GM18907 (cell line): Measurements from ENCODE around the gene TP53TG3E.
"Not testable (repeated sequence)": the region's sequence is repeated elsewhere in the genome, so short reads cannot be mapped to it uniquely, and the experiment has no call there.

Source experiments
- ATAC-seq: cut with Tn5 transposase; IDR thresholded peaks from one replicate; pipeline ENCODE4 v1.9.1; 2021; ENCODE audit warnings: mild to moderate bottlenecking, moderate library complexity; ENCODE audit not compliant: unreplicated experiment

Gene TP53TG3E

DNA sequence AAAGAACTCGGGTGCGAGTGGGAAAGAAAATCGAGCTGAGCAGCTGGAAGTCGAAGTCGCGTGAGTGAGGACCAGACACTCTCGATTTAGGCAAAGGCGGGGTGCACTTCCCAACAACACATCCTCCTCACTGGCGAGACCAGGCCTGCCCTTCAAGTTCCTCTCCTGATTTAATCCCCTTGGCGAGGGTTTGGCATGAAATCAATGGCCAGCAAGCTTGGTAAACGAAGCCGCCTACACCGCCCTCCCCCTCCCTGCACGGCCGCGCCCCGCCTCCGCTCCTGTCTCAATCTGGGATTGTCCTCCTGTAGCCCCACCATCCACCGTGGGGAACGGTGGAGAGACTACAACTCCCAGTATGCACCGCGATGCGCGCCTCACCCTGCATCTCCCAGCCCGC, at the start of gene TP53TG3E:
Gene TP53TG3E (plus strand): TSS at position 301 of the 400 bp plus-strand sequence. CDS start 68 bp downstream, at position 369.
- ATAC-seq = not testable (repeated sequence)

DNA sequence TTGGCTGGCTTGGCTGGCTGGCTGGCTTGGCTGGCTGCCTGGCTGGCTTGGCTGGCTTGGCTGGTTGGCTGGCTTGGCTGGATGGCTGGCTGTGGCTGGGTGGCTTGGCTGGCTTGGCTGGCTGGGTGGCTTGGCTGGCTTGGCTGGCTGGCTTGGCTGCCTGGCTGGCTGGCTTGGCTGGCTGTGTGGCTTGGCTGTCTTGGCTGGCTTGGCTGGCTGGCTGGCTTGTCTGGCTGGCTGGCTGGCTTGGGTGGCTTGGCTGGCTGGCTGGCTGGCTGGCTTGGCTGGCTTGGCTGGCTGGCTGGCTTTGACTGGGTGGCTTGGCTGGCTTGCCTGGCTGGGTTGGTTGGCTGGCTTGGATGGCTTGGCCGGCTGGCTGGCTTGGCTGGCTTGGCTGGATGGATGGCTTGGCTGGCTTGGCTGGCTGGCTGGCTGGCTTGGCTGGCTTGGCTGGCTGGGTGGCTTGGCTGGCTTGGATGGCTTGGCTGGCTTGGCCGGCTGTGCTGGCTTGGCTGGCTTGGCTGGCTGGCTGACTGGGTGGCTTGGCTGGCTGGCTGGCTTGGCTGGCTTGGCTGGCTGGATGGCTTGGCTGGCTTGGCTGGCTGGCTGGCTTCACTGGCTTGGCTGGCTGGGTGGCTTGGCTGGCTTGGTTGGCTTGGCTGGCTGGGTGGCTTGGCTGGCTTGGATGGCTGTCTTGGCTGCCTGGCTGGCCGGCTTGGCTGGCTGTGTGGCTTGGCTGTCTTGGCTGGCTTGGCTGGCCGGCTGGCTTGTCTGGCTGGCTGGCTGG, 32.3 kb downstream of the TP53TG3E start:
- ATAC-seq = not testable (repeated sequence)

DNA sequence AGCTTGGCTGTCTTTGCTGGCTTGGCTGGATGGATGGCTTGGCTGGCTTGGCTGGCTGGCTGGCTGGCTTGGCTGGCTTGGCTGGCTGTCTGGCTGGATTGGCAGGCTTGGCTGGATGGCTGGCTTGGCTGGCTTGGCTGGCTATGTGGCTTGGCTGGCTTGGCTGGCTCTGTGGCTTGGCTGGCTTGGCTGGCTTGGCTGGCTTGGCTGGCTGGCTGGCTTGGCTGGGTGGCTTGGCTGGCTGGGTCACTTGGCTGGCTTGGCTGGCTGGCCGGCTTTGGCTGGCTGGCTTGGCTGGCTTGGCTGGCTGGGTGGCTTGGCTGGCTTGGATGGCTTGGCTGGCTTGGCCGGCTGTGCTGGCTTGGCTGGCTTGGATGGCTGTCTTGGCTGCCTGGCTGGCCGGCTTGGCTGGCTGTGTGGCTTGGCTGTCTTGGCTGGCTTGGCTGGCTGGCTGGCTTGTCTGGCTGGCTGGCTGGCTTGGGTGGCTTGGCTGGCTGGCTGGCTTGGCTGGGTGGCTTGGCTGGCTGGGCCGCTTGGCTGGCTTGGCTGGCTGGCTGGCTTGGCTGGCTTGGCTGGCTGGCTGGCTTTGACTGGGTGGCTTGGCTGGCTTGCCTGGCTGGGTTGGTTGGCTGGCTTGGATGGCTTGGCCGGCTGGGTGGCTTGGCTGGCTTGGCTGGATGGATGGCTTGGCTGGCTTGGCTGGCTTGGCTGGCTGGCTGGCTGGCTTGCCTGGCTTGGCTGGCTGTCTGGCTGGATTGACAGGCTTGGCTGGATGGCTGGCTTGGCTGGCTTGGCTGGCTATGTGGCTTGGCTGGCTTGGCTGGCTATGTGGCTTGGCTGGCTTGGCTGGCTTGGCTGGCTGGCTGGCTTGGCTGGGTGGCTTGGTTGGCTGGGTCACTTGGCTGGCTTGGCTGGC, 33.8 kb downstream of the TP53TG3E start:
- ATAC-seq = not testable (repeated sequence)

GRCh38 chr16:33338543-33338951, 34.4 kb downstream of the TP53TG3E start:
- not testable (repeated sequence) for ATAC-seq

DNA sequence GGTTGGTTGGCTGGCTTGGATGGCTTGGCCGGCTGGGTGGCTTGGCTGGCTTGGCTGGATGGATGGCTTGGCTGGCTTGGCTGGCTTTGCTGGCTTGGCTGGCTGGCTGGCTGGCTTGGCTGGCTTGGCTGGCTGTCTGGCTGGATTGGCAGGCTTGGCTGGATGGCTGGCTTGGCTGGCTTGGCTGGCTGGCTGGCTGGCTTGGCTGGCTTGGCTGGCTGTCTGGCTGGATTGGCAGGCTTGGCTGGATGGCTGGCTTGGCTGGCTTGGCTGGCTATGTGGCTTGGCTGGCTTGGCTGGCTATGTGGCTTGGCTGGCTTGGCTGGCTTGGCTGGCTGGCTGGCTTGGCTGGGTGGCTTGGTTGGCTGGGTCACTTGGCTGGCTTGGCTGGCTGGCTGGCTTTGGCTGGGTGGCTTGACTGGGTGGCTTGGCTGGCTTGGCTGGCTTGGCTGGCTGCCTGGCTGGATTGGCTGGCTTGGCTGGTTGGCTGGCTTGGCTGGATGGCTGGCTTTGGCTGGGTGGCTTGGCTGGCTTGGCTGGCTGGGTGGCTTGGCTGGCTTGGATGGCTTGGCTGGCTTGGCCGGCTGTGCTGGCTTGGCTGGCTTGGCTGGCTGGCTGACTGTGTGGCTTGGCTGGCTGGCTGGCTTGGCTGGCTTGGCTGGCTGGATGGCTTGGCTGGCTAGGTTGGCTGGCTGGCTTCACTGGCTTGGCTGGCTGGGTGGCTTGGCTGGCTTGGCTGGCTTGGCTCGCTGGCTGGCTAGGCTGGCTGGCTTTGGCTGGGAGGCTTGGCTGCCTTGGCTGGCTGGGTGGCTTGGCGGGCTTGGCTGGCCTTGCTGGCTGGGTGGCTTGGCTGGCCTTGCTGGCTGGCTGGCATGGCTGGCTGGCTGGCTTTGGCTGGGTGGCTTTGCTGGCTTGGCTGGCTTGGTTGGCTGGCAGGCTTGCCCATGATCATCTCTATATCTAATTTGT, 35.3 kb downstream of the TP53TG3E start:
- ATAC-seq = not testable (repeated sequence)
